Stimulated activated CD4-positive, alpha-beta T cell treated with anti-CD3 and anti-CD28 coated beads, Interleukin-4, amount 100 ng/mL, for 4 hours (primary cell): ENCODE measurements around the gene CILP.
"Not testable (repeated sequence)": the region's sequence is repeated elsewhere in the genome, so short reads cannot be mapped to it uniquely, and the experiment has no call there.

Source experiments
- DNase-seq, 2 experiments: peaks; one replicate each; pipeline ENCODE4 v3.0.0-alpha.2; 2020

CILP gene

GRCh38 chr15:65194826-65195547 lies 16.3 kb downstream of the CILP start:
- DNase-seq, result no peak

- DNase-seq, result no peak
Observed at GRCh38 chr15:65192016-65192415, 19.3 kb downstream of the CILP start.

GRCh38 chr15:65189102-65189740 lies 22.1 kb downstream of the CILP start:
- no peak for DNase-seq

GRCh38 chr15:65188472-65188871 lies 22.8 kb downstream of the CILP start:
- DNase-seq, result not testable (repeated sequence)

- peak; percentile 87 to 93 for DNase-seq
Observed at GRCh38 chr15:65184868-65185717, 26.2 kb downstream of the CILP start, which contains the start of gene CLPX. Gene CLPX, minus strand, starts transcription at chr15:65185342. Its CDS starts 189 bp downstream, at chr15:65185153.

GRCh38 chr15:65184305-65184867 lies 26.9 kb downstream of the CILP start:
- peak in 1 of 2 experiments; percentile 14 for DNase-seq

- no peak for DNase-seq
Observed at GRCh38 chr15:65183865-65184159, 27.5 kb downstream of the CILP start.

GRCh38 chr15:65182538-65182937 lies 28.7 kb downstream of the CILP start:
- no peak for DNase-seq

- not testable (repeated sequence) for DNase-seq
Observed at GRCh38 chr15:65181582-65182353, 29.5 kb downstream of the CILP start.

- DNase-seq, result no peak
Observed at GRCh38 chr15:65180167-65180566, 31.1 kb downstream of the CILP start.

- DNase-seq, result no peak
Observed at GRCh38 chr15:65177901-65178300, 33.4 kb downstream of the CILP start.

- no peak for DNase-seq
Observed at GRCh38 chr15:65176056-65176455, 35.2 kb downstream of the CILP start.

GRCh38 chr15:65175511-65175910 lies 35.8 kb downstream of the CILP start:
- DNase-seq, result no peak

- DNase-seq, result no peak
Observed at GRCh38 chr15:65174509-65174908, 36.8 kb downstream of the CILP start.

GRCh38 chr15:65172531-65172930 lies 38.7 kb downstream of the CILP start:
- no peak for DNase-seq

- no peak for DNase-seq
Observed at GRCh38 chr15:65171428-65171827, 39.8 kb downstream of the CILP start.

- DNase-seq, result no peak
Observed at GRCh38 chr15:65165875-65166274, 45.4 kb downstream of the CILP start.

- no peak for DNase-seq
Observed at GRCh38 chr15:65164139-65164538, 47.1 kb downstream of the CILP start.

- no peak for DNase-seq
Observed at GRCh38 chr15:65163041-65163440, 48.2 kb downstream of the CILP start.

GRCh38 chr15:65156692-65157091 lies 54.6 kb downstream of the CILP start:
- DNase-seq, result no peak

GRCh38 chr15:65154720-65155119 lies 56.6 kb downstream of the CILP start:
- DNase-seq, result no peak

- no peak for DNase-seq
Observed at GRCh38 chr15:65147902-65148301, 63.4 kb downstream of the CILP start.

GRCh38 chr15:65146438-65146837 lies 64.8 kb downstream of the CILP start:
- DNase-seq, result no peak
